HepG2 (cell line): Measurements from ENCODE around the gene GPC6. TPM values are rescaled to one million over a fixed set of nuclear protein-coding genes. Genes with fewer than 3 reads are reported as not detected.

Experiments
- ATF4 ChIP-seq, 2 experiments: fragments of 450-650 bp in 1 of 2; sonication (generic) in 1 of 2; formaldehyde crosslinking; IDR thresholded peaks; 2 replicates each; pipeline versions ENCODE4 v1.5.0 to v1.8.0; 2020 to 2022; ENCODE audit warnings: mild to moderate bottlenecking in 1 of 2, missing genetic modification reagents in 1 of 2
- BCL6 ChIP-seq: IDR thresholded peaks from 2 replicates; pipeline ENCODE4 v1.6.1; 2016; ENCODE audit warnings: missing genetic modification reagents, missing compliant biosample characterization
- BRCA1 ChIP-seq: sonication (generic); formaldehyde crosslinking; IDR thresholded peaks from 2 replicates; pipeline ENCODE4 v1.4.0; 2020; ENCODE audit warnings: missing genetic modification reagents
- CSRNP2 ChIP-seq: sonication (generic); formaldehyde crosslinking; conservative IDR thresholded peaks from 2 replicates; pipeline ENCODE4 v1.8.0; 2022; ENCODE audit warnings: low read depth, missing genetic modification reagents
- FOXP1 ChIP-seq, 2 experiments: fragments of 450-650 bp in 1 of 2; IDR thresholded peaks; 2 replicates each; pipeline ENCODE4 v1.6.1; 2017 to 2018; ENCODE audit warnings: antibody characterized with exemption in 1 of 2
- HHEX ChIP-seq: IDR thresholded peaks from 2 replicates; pipeline ENCODE4 v1.6.1; 2016; ENCODE audit warnings: control low read depth
- HMG20B ChIP-seq: conservative IDR thresholded peaks from 2 replicates; pipeline ENCODE4 v1.6.1; 2016; ENCODE audit warnings: missing genetic modification reagents, missing compliant biosample characterization
- HMGA1 ChIP-seq: sonication (generic); formaldehyde crosslinking; conservative IDR thresholded peaks from 2 replicates; pipeline ENCODE4 v1.4.0; 2020; ENCODE audit warnings: missing genetic modification reagents
- JDP2 ChIP-seq: sonication (generic); formaldehyde crosslinking; IDR thresholded peaks from 2 replicates; pipeline ENCODE4 v1.8.1; 2022; ENCODE audit warnings: missing genetic modification reagents, borderline replicate concordance
- MTF2 ChIP-seq: sonication (generic); formaldehyde crosslinking; IDR thresholded peaks from 2 replicates; pipeline ENCODE4 v1.5.0; 2020; ENCODE audit warnings: missing genetic modification reagents, borderline replicate concordance
- NFE2L1 ChIP-seq: sonication (generic); formaldehyde crosslinking; IDR thresholded peaks from 2 replicates; pipeline ENCODE4 v1.4.0; 2020; ENCODE audit warnings: missing genetic modification reagents, mild to moderate bottlenecking, borderline replicate concordance
- NFIB ChIP-seq: sonication (generic); formaldehyde crosslinking; IDR thresholded peaks from 2 replicates; pipeline ENCODE4 v1.9.0; 2021; ENCODE audit warnings: missing genetic modification reagents, mild to moderate bottlenecking, borderline replicate concordance
- NR2F6 ChIP-seq, 2 experiments: IDR thresholded peaks; 2 replicates each; pipeline ENCODE4 v1.6.1; 2016; ENCODE audit warnings: antibody characterized with exemption in 1 of 2, mild to moderate bottlenecking in 1 of 2
- RARA ChIP-seq: IDR thresholded peaks from 2 replicates; pipeline ENCODE4 v1.6.1; 2016; ENCODE audit warnings: missing genetic modification reagents, missing compliant biosample characterization
- TARDBP ChIP-seq: sonication (generic); formaldehyde crosslinking; IDR thresholded peaks from 2 replicates; pipeline ENCODE4 v1.8.0; 2022; ENCODE audit warnings: mild to moderate bottlenecking, missing genetic modification reagents
- XRCC5 ChIP-seq: fragments of 200-400 bp; formaldehyde crosslinking; optimal IDR thresholded peaks from 2 replicates; pipeline ENCODE3; 2017; ENCODE audit warnings: mild to moderate bottlenecking, low read length
- ZBTB21 ChIP-seq: sonication (generic); formaldehyde crosslinking; IDR thresholded peaks from 2 replicates; pipeline ENCODE4 v1.4.0; 2020; ENCODE audit warnings: missing genetic modification reagents
- ZBTB37 ChIP-seq: sonication (generic); formaldehyde crosslinking; IDR thresholded peaks from 2 replicates; pipeline ENCODE4 v1.4.0; 2020; ENCODE audit warnings: mild to moderate bottlenecking, missing genetic modification reagents
- ZNF138 ChIP-seq: sonication (generic); formaldehyde crosslinking; IDR thresholded peaks from 2 replicates; pipeline ENCODE4 v1.5.0; 2020; ENCODE audit warnings: mild to moderate bottlenecking, low read depth, missing genetic modification reagents
- ZNF281 ChIP-seq: sonication (generic); formaldehyde crosslinking; IDR thresholded peaks from 2 replicates; pipeline ENCODE4 v1.4.0; 2020; ENCODE audit warnings: missing genetic modification reagents, borderline replicate concordance
- ZNF619 ChIP-seq: sonication (generic); formaldehyde crosslinking; IDR thresholded peaks from 2 replicates; pipeline ENCODE4 v1.4.0; 2020; ENCODE audit warnings: mild to moderate bottlenecking, missing genetic modification reagents
- polyA plus RNA-seq, 8 experiments: library from polyadenylated mRNA; depleted of rRNA in 3 of 8; stranded (reverse) in 7 of 8; unstranded in 1 of 8; fragments of >200 nt; fragmentation: Illumina TruSeq in 4 of 8; extraction: Trizol in 4 of 8; gene quantifications; 2 replicates each; pipeline versions ENCODE4 v1.2.1 to v1.2.3, GENCODE V29; 2011 to 2016; ENCODE audit warnings: low read depth in 4 of 8, missing spikeins in 1 of 8, mixed read lengths in 1 of 8; ENCODE audit not compliant: insufficient read depth in 1 of 8
- total RNA-seq, 5 experiments: library from RNA; depleted of rRNA; stranded (reverse); fragments of >200 nt; fragmentation: Illumina TruSeq; extraction: Trizol; gene quantifications; 2 replicates each; pipeline ENCODE4 v1.2.3, GENCODE V29; 2016; ENCODE audit warnings: low read depth in 1 of 5

Gene GPC6
- total and polyA plus RNA-seq, 2 of the 13 experiments (the other 11 are each of a cell fraction or from before 2014, with no cell fraction given) = 24.5 to 33.9 TPM

GRCh38 chr13:93248627-93249047, 22.0 kb downstream of the GPC6 start (continued):
- TF ChIP-seq ZBTB21 (CRISPR knock-in tag) (no peak), MTF2 (CRISPR knock-in tag) (peak; percentile 71; the same call in 1 of the 2 replicates), ZNF281 (CRISPR knock-in tag) (no peak), RARA (CRISPR knock-in tag) (peak; percentile 39; the same call in 1 of the 2 replicates), HHEX (0 out of 2 replicates have a peak, but pooled peaks have one; percentile 37), NFE2L1 (no peak), HMGA1 (CRISPR knock-in tag) (no peak), HMG20B (peak; percentile 53), ATF4 (CRISPR knock-in tag; IDR thresholded peaks at IDR 0.05) (peak in 1 of 2 experiments; percentile 41; a peak in 1 of 4 replicates), NFIB (CRISPR knock-in tag) (no peak), JDP2 (CRISPR knock-in tag) (no peak), FOXP1 (IDR thresholded peaks at IDR 0.05) (no peak), FOXP1 (CRISPR knock-in tag; IDR thresholded peaks at IDR 0.05) (peak; percentile 48; the same call in 1 of the 2 replicates), BCL6 (CRISPR knock-in tag) (peak; percentile 82), BRCA1 (CRISPR knock-in tag) (peak; percentile 84; the same call in 1 of the 2 replicates), TARDBP (CRISPR knock-in tag) (peak; percentile 80; the same call in 1 of the 2 replicates), ZNF619 (CRISPR knock-in tag) (peak; percentile 58; the same call in 1 of the 2 replicates), ZNF138 (CRISPR knock-in tag) (no peak), XRCC5 (peak; percentile 79), NR2F6 (IDR thresholded peaks at IDR 0.05) (no peak), NR2F6 (CRISPR knock-in tag; IDR thresholded peaks at IDR 0.05) (0 out of 2 replicates have a peak, but pooled peaks have one; percentile 64), CSRNP2 (CRISPR knock-in tag) (no peak), ZBTB37 (CRISPR knock-in tag) (peak; percentile 56; the same call in 1 of the 2 replicates)
